ENCODE data around the gene TSPAN18.
A peak's percentile ranks its signal among the peaks of the same experiment; 100 is the strongest.

TSPAN18 gene

GRCh38 chr11:44711113-44711786, 15.5 kb upstream of the TSPAN18 start:
- DNase-seq (ENCODE audit: low read depth in 2 of 2), result no peak

- DNase-seq (ENCODE audit: low read depth in 2 of 2), result no peak
Observed at GRCh38 chr11:44711787-44712608, 14.8 kb upstream of the TSPAN18 start.

- no peak for DNase-seq (ENCODE audit: low read depth in 2 of 2)
Observed at GRCh38 chr11:44713022-44713421, 13.7 kb upstream of the TSPAN18 start.

- DNase-seq (ENCODE audit: low read depth in 2 of 2), result no peak
Observed at GRCh38 chr11:44716256-44716655, 10.5 kb upstream of the TSPAN18 start.

DNA sequence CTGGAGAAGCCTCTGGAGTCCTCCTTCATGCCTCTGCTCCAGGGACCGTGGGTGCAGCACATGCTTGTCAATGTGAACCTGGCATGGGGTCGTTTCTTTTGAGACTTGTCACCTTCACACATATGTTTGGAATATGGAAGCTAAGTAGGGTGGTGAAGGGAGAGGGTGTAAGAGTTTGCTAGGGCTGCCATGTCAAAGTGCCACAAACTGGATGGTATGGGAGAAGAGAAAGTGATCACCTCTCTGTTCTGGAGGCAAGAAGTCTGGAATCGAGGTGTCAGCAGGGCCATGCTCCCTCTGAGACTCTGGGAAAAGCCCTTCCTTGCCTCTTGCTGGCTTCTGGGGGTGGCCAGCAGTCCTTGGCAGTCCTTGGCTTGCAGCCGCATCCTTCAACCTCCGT, 8.7 kb upstream of the TSPAN18 start:
- no peak for DNase-seq (ENCODE audit: low read depth in 2 of 2)

- no peak for DNase-seq (ENCODE audit: low read depth in 2 of 2)
Observed at GRCh38 chr11:44718612-44719390, 8.0 kb upstream of the TSPAN18 start.

DNA sequence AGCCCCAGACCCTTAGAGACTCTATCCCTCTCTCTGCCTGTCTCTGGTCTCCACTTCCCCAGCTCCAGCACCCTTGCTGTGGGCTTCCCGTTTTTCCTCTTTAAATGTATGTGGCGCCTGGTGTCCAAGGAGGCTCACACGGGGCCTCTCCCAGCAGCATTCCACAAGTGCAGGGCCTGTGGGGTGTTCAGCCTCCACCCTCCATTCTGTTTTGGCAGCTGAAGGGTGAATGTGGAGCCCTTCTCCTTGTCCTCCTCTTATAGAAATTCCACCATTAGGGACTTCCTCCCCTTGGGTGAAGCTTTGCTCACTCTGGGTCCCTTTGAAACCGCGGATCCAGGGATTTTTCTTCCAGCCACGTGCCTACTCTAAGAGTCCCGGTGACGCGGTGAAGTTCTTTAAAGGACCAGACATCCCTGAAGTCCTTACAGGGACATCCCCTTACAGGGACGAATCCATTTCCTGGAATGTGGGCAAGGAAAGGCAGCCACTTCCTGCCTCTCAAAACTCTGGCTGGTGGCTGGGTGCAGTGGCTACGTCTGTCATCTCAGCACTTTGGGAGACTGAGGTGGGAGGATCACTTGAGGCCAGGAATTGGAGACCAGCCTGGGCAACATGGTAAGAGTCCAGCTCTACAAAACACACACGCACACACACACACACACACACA, 1.6 kb upstream of the TSPAN18 start:
- no peak for DNase-seq (ENCODE audit: low read depth in 2 of 2)

DNA sequence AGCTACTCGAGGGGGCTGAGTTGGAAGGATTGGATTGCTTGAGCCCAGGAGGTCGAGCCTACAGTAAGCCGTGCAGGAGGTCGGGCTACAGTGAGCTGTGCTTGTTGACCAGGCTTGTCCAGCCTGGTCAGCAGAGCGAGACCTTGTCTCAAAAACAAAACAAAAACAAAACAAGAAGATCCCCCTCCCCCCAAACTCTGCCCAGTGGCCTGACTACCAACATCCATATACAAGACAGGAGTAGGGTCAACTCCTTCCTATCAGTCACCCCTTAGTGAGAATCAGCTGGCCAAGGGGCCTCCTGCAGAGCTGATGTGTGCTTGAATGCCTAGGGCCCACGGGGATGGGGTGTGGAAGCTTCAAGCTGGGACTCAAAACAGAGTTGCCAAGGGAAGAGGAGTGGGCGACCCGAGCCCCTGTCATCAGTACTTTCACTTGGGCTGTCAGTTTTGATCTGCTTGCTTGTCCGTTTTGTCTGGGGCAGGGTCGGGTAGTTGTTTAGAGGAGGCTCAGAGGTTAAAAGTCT, 942 bp upstream of the TSPAN18 start:
- DNase-seq (ENCODE audit: low read depth in 2 of 2), result no peak

- DNase-seq (ENCODE audit: low read depth in 2 of 2), result no peak
Observed at GRCh38 chr11:44727114-44727372, 281 bp downstream of the TSPAN18 start.

DNA sequence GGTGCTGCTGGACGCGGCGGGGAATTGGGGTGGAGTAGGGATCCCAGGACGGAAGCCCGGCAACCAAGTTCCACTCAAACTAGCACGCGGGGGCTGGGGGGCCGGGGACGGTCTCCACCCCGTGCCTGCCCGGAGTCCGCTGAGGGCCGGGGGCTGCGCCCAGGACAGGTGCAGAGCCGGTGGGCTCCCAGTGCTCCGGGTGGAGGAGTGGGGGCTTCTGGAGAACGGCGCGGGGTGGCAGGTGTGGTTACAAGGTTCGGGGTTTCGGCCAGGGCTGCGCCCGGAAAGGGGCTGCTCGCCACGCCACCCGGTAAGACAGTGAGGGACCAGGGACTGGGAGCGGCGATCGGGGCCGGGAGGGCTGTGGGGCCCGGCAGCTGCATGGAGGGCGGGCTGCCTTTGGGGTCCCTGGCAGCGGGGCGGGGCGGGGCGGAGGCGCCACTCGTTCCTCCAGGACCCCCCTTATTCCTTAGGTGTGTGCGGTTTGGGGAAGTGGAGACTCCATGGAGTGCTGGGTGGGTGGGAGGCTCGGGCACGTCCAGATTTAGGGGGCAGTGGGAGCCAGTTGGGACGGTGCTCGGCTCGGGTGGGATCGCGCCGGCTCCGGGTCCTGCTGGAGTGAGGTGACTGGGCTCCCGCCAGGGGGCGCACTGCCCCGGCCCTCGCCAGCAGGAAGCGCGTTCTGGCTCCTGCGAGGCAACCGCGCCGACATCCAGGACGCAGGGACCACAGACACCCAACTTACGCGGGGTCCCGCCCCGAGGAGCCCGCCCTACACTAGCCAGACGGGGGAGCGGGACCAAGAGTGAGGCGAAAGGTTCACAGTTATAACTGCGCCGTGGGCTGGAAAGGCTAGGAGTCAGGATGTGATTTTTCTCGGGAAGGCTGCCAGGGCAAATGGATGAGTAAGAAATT, 868 bp downstream of the TSPAN18 start:
- peak; percentile 66 to 79 for DNase-seq (ENCODE audit: low read depth in 2 of 2)

GRCh38 chr11:44728491-44728910, 1.7 kb downstream of the TSPAN18 start:
- DNase-seq (ENCODE audit: low read depth in 2 of 2), result no peak

DNA sequence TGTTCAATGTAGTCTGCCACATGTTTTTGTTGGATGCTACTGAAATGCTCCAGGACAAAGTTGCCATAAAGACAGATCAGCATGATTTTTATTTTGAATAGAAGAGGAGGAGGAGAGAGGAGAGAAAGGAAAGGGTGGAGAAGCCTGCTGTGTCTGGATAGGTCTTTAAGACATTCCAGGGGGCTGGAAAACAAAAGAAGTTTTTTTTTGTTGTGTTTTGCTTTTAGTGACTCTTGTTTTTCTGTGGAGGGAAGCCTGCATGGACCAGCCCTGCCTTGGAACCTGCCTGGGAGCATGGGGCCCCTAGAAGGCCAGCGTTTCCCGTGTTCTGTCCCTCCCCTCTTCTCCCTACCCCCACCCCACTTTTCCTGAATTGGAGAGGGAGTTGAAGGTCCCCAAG, 2.3 kb downstream of the TSPAN18 start:
- DNase-seq (ENCODE audit: low read depth in 2 of 2), result no peak

DNA sequence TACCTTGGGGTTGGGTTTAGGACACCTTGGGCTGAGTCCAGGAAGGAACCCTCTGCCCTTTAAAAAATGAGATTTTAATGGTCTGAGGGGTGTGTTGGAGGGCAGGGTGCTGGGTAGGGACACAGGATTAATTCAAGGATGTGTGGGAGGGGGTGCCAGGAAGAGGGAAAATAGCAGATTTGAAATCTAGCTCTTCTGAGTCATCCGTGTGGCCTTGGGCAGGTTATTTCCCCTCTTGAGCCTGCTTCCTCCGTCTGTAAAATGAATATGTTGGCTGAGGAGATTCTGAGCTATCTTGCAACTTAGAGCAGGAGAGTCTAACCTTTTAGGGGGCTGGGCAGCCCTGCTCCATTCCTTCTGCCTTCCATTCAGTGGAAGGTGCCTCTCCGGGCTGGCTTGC, 3.0 kb downstream of the TSPAN18 start:
- no peak for DNase-seq (ENCODE audit: low read depth in 2 of 2)

DNA sequence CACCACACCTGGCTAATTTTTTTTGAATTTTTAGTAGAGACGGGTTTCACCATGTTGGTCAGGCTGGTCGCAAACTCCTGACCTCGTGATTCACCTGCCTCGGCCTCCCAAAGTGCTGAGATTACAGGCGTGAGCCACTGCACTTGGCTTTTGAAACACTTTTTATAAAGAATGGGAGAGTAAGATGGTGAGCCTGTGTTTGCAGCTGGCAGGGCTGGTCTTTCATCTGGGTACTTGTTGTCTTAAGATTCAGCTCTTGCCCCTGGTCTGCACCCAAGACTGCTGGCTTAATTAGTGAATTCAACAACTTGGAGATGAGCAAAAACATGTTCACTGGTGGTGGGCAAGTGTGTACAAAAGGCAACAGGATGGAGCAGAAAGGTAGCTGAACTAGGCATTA, 4.0 kb downstream of the TSPAN18 start:
- DNase-seq (ENCODE audit: low read depth in 2 of 2), result no peak

GRCh38 chr11:44731685-44732430, 5.1 kb downstream of the TSPAN18 start:
- DNase-seq (ENCODE audit: low read depth in 2 of 2), result no peak

DNA sequence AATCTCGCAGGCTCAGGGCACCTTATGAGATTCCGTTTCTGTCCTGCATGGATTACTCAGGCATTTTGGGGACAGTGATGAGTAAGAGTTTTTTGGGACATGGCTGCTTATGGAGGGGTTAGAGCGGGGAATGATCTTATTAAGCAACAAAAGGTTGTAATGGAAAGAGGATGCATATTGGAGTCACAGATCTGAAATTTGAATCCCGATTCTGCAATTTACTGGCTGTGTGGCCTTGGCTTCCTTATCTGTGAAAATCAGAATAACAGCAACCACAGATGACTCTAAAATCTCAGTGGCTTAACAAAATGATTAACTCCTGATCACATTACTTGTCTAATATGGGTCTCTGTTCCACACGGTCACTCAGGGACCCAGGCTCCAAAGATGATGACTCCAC, 5.8 kb downstream of the TSPAN18 start:
- DNase-seq (ENCODE audit: low read depth in 2 of 2), result no peak

- no peak for DNase-seq (ENCODE audit: low read depth in 2 of 2)
Observed at GRCh38 chr11:44733877-44734276, 7.1 kb downstream of the TSPAN18 start.

- DNase-seq (ENCODE audit: low read depth in 2 of 2), result no peak
Observed at GRCh38 chr11:44734843-44735381, 8.2 kb downstream of the TSPAN18 start.

GRCh38 chr11:44736791-44737190, 10.0 kb downstream of the TSPAN18 start:
- DNase-seq (ENCODE audit: low read depth in 2 of 2), result no peak

Data from stimulated activated CD4-positive, alpha-beta T cell treated with anti-CD3 and anti-CD28 coated beads, Interleukin-15, amount 100 ng/mL, for 48 hours (primary cell).